ENCODE data around the gene FAM163B. TPM values are rescaled to one million over a fixed set of nuclear protein-coding genes. Genes with fewer than 3 reads are reported as not detected.

Gene FAM163B
- total RNA-seq, 1 experiment from 2014 or later = not detected

DNA sequence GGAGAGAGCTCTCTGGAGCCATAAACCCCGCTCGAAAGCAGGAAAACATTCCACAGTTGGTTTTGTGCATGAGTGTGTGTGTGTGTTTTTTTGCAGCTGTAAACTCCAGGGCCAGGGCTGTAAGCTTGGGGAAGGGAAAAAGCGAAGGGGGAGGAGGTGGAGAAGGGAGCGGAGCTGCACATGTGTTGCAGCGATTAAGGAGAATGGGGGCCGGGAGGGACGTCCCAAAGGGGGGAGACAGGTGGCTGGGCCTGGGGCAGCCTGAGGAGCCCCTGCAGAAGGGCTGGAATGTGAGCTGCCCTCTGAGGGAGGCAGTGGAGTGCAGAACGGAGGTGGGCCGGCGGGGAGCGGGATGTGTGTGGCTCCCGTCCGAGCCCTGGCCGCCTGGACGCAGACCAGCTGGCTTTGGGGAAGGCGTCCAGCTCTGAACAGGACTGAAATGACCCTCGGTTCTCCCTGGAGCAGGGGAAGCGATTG lies 81.7 kb downstream of the FAM163B start:
- Mint-ChIP-seq H3K4me3 (ENCODE audit: unreplicated experiment) (no peak overlapping the region), H3K9me3 (ENCODE audit: unreplicated experiment) (no peaks in the 10 kb centered on the region), H3K27ac (ENCODE audit: unreplicated experiment) (no peak overlapping the region), H3K4me1 (ENCODE audit: low read depth, unreplicated experiment) (peaks cover 6% of the 10 kb centered on the region), H3K27me3 (ENCODE audit: insufficient read depth, unreplicated experiment) (no peaks in the 10 kb centered on the region), H3K36me3 (ENCODE audit: insufficient read depth, unreplicated experiment) (no peaks in the 10 kb centered on the region)
- no peak overlapping the region for H3K4me3 ChIP-seq (ENCODE audit: low read depth, low read length)
- H3K36me3 ChIP-seq (ENCODE audit: control insufficient read depth, insufficient read depth, low read length) = no peaks in the 10 kb centered on the region
- no peak for DNase-seq
- CTCF ChIA-PET = interaction anchor here (0.8 kb wide), 1 partner anchor 200 kb away, joined by 3 read pairs; no protein-coding TSS in a partner anchor
- POLR2A ChIA-PET = no interaction called here
- peaks cover 4% of the 10 kb centered on the region for H3K4me1 ChIP-seq
- no TSS peak for BruUV-seq (replicated peaks)
- TF ChIP-seq, protein P1, sequence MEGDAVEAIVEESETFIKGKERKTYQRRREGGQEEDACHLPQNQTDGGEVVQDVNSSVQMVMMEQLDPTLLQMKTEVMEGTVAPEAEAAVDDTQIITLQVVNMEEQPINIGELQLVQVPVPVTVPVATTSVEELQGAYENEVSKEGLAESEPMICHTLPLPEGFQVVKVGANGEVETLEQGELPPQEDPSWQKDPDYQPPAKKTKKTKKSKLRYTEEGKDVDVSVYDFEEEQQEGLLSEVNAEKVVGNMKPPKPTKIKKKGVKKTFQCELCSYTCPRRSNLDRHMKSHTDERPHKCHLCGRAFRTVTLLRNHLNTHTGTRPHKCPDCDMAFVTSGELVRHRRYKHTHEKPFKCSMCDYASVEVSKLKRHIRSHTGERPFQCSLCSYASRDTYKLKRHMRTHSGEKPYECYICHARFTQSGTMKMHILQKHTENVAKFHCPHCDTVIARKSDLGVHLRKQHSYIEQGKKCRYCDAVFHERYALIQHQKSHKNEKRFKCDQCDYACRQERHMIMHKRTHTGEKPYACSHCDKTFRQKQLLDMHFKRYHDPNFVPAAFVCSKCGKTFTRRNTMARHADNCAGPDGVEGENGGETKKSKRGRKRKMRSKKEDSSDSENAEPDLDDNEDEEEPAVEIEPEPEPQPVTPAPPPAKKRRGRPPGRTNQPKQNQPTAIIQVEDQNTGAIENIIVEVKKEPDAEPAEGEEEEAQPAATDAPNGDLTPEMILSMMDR (IDR thresholded peaks at IDR 0.05; ENCODE audit: insufficient read depth in 1 of 2, low read depth in 1 of 2, low read length in 1 of 2, severe bottlenecking in 1 of 2, unreplicated experiment in 1 of 2) = no peak
- H3K9me3 ChIP-seq = no peaks in the 10 kb centered on the region
- H3K27me3 ChIP-seq (replicated peaks; ENCODE audit: control insufficient read depth, insufficient read depth, low read length) = no peaks in the 10 kb centered on the region
- intact Hi-C loops (cut with micrococcal nuclease; ENCODE audit: unreplicated experiment) = no loop called here

Other genes with a start within 250 kb of the FAM163B start
- gene SURF4, start 233.3 kb downstream of the FAM163B start, total RNA-seq (2022) = 239 and 253 TPM in 2 replicates
- gene STKLD1, start 233.0 kb downstream of the FAM163B start, total RNA-seq (2022) = 3.4 and 4.1 TPM in 2 replicates
- gene REXO4, start 191.4 kb downstream of the FAM163B start, total RNA-seq (2022) = 43.6 and 44.1 TPM in 2 replicates
- gene ADAMTS13, start 187.0 kb downstream of the FAM163B start, total RNA-seq (2022) = 5.3 and 6.2 TPM in 2 replicates
- 26.0 and 27.0 TPM in 2 replicates for gene CACFD1, start 149.4 kb downstream of the FAM163B start, total RNA-seq (2022)
- gene SLC2A6, start 130.3 kb downstream of the FAM163B start, total RNA-seq (2022) = 7.1 and 8.4 TPM in 2 replicates
- not detected in 2 replicates for gene MYMK, start 84.4 kb downstream of the FAM163B start, total RNA-seq (2022)
- 0.46 and 0.68 TPM in 2 replicates for gene ADAMTSL2, start 74.7 kb downstream of the FAM163B start, total RNA-seq (2022)
- gene DBH, start 27.0 kb upstream of the FAM163B start, total RNA-seq (2022) = not detected in 2 replicates
- gene SARDH, start 129.0 kb upstream of the FAM163B start, total RNA-seq (2022) = 0.36 and 0.37 TPM in 2 replicates